ENCODE results near the gene UCK2.

- TF ChIP-seq CTCF (IDR thresholded peaks at IDR 0.05) (no peak), POLR2A (IDR thresholded peaks at IDR 0.05) (no peak)
These were observed 48.7 kb downstream of the UCK2 start for GRCh38 chr1:165876121-165876520.
